Osteocyte (in vitro differentiated cells): Measurements from ENCODE around the gene TSR3. TPM values are rescaled to one million over a fixed set of nuclear protein-coding genes. Genes with fewer than 3 reads are reported as not detected.

Experiments
- DNase-seq: peaks from one replicate; pipeline ENCODE4 v3.0.0; 2021; ENCODE audit warnings: mixed read lengths; ENCODE audit not compliant: unreplicated experiment; ENCODE audit errors: extremely low spot score
- H3K27ac Mint-ChIP-seq: one replicate; pipeline ENCODE4 v1.8.0; 2021; ENCODE audit warnings: mild to moderate bottlenecking, mixed read lengths; ENCODE audit not compliant: unreplicated experiment
- H3K27me3 Mint-ChIP-seq: one replicate; pipeline ENCODE4 v1.8.0; 2021; ENCODE audit warnings: mixed read lengths; ENCODE audit not compliant: unreplicated experiment
- H3K36me3 Mint-ChIP-seq: one replicate; pipeline ENCODE4 v1.8.0; 2021; ENCODE audit warnings: mixed read lengths; ENCODE audit not compliant: unreplicated experiment
- H3K4me1 Mint-ChIP-seq: one replicate; pipeline ENCODE4 v1.8.0; 2021; ENCODE audit warnings: mixed read lengths; ENCODE audit not compliant: unreplicated experiment
- H3K4me3 Mint-ChIP-seq: one replicate; pipeline ENCODE4 v1.8.0; 2021; ENCODE audit warnings: mild to moderate bottlenecking, moderate library complexity, mixed read lengths; ENCODE audit not compliant: unreplicated experiment
- H3K9me3 Mint-ChIP-seq: one replicate; pipeline ENCODE4 v1.8.0; 2021; ENCODE audit warnings: mixed read lengths; ENCODE audit not compliant: unreplicated experiment
- total RNA-seq: library from RNA; stranded (reverse); gene quantifications from 2 replicates; pipeline ENCODE4 v1.2.1, GENCODE V29; 2021
- TF ChIP-seq, protein P1 (sequence below): fragments of 200-600 bp; sonication (generic); IDR thresholded peaks from 2 replicates; pipeline ENCODE4 v1.5.0; 2021; ENCODE audit warnings: antibody characterized with exemption, mild to moderate bottlenecking, moderate library complexity

TSR3 gene
- total RNA-seq, 1 donor from 2014 or later: 58.0 TPM

DNA sequence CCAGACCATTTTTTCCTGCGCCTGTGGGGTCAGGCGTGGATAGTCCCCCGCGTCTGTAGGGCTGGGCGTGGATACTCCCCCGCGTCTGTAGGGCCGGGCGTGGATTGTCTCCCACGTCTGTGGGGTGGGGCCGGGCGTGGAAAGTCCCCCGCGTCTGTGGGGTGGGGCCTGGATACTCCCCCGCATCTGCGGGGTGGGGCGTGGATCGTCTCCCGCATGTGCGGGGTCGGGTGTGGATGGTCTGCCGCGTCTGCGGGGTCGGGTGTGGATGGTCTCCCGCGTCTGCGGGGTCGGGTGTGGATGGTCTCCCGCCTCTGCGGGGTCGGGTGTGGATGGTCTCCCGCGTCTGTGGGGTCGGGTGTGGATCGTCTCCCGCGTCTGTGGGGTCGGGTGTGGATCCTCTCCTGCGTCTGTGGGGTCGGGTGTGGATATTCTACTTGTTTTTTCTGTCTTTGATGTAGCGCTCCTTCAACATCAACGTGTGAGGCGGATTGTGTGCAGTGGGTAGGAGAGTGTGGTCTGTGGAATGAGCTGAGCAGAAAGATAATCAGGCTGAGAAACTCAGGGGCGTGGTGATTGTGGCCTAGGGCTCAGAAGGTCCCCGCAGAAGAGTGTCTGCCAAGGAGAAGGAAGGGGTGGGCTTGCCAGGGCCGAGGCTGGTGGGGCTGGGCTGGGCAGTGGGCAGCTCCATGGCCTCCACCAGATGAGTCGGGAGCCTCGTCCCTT, 3.3 kb upstream of the TSR3 start:
- no peak overlapping the region for H3K27ac Mint-ChIP-seq
- H3K4me1 Mint-ChIP-seq: peaks cover 27% of the 10 kb centered on the region
- H3K36me3 Mint-ChIP-seq: peaks cover 3% of the 10 kb centered on the region
- no peaks in the 10 kb centered on the region for H3K27me3 Mint-ChIP-seq
- no peak overlapping the region for H3K4me3 Mint-ChIP-seq
- TF ChIP-seq, protein P1, sequence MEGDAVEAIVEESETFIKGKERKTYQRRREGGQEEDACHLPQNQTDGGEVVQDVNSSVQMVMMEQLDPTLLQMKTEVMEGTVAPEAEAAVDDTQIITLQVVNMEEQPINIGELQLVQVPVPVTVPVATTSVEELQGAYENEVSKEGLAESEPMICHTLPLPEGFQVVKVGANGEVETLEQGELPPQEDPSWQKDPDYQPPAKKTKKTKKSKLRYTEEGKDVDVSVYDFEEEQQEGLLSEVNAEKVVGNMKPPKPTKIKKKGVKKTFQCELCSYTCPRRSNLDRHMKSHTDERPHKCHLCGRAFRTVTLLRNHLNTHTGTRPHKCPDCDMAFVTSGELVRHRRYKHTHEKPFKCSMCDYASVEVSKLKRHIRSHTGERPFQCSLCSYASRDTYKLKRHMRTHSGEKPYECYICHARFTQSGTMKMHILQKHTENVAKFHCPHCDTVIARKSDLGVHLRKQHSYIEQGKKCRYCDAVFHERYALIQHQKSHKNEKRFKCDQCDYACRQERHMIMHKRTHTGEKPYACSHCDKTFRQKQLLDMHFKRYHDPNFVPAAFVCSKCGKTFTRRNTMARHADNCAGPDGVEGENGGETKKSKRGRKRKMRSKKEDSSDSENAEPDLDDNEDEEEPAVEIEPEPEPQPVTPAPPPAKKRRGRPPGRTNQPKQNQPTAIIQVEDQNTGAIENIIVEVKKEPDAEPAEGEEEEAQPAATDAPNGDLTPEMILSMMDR: no peak
- no peak for DNase-seq
- no peaks in the 10 kb centered on the region for H3K9me3 Mint-ChIP-seq

DNA sequence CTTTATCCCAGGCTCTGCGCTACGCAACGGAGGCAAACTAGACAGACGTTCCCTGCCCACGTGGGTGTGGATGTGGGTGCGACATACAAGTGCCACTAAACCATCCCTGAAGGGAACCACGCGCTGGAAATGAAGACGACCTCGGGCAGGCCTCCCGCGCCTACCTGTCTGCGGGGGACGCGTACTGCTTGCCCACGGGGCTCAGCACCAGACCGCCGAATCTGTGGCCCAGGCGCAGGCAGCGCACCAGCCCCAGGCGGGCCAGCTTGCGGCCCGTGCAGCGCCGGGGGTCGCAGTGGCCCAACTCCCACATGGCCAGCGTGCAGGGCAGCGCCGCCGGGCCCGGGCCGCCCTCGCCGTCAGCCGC, 480 bp downstream of the TSR3 start:
- Mint-ChIP-seq H3K4me1 (peaks cover 27% of the 10 kb centered on the region), H3K9me3 (no peaks in the 10 kb centered on the region), H3K36me3 (peaks cover 7% of the 10 kb centered on the region), H3K27ac (no peak overlapping the region), H3K27me3 (no peaks in the 10 kb centered on the region), H3K4me3 (peak overlapping the region; percentile 74)
- TF ChIP-seq, protein P1: no peak
- DNase-seq: no peak

DNA sequence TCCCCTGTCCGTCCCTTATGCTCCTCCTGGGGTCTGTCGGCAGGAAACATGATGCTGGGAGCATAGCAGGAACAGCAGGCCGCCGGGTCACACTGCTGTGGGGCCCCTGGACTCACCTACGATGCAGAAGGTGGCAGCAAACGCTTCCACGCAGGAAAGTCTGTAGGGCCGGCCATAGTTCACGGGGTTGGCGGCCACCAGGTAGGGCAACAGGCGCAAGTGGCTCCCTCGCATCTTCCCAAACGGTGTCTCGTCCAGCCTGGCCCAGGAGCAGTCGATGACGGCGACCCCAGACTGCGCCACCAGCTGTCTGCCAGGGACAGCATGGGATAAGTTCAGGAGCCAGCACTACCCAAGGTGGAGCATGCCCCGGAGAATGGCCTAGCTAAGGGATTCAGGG, 987 bp downstream of the TSR3 start:
- no peak overlapping the region for H3K27ac Mint-ChIP-seq
- no peaks in the 10 kb centered on the region for H3K27me3 Mint-ChIP-seq
- DNase-seq: no peak
- H3K4me1 Mint-ChIP-seq: peaks cover 27% of the 10 kb centered on the region
- peak overlapping the region; percentile 74 for H3K4me3 Mint-ChIP-seq
- TF ChIP-seq, protein P1: no peak
- no peaks in the 10 kb centered on the region for H3K9me3 Mint-ChIP-seq
- peaks cover 7% of the 10 kb centered on the region for H3K36me3 Mint-ChIP-seq

DNA sequence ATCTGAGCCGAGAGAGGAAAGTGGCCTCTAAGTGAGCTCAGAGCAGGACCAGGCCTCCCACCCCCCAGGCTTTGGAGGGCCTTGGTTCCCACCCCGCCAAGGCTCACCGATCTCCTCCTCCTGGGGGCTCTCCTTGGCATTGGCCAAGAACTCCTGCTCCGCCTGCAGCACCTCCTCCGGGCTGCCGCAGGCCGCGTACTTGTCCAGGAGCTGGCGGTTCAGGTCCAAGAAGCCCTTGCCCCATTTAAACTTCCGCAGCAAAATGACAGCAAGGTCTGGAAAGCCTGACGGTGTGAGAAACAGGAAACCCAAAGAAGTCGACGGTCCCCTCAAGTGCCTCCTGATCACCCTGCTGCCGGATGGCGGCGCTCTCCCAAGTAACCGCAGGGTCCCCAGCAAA, 1.7 kb downstream of the TSR3 start:
- Mint-ChIP-seq H3K27ac (no peak overlapping the region), H3K36me3 (peaks cover 7% of the 10 kb centered on the region), H3K27me3 (no peaks in the 10 kb centered on the region), H3K4me3 (peak overlapping the region; percentile 74), H3K4me1 (peaks cover 23% of the 10 kb centered on the region), H3K9me3 (no peaks in the 10 kb centered on the region)
- TF ChIP-seq, protein P1: no peak
- no peak for DNase-seq

DNA sequence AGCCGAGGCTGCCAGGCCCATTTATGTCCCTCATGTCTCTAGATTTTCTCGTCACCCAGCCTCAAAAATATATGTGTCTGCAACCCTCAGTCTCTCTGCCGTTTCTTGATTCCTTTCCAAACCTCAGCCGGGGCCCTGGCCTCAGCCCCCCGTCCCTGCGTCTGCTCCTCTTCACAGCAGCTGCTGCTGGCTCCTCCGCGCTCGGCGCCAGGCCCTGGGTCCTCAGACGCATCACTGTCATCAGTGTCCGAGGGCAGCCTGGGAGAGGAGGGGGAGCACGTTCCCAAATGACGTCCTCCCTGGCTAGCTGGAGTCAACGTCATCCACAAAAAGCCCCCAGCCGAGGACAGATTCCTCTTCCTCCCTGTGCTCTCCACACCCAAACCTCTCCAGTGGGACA, 2.3 kb downstream of the TSR3 start:
- H3K4me3 Mint-ChIP-seq: no peak overlapping the region
- no peaks in the 10 kb centered on the region for H3K27me3 Mint-ChIP-seq

More for the DNA sequence above, 2.3 kb downstream of the TSR3 start:
- Mint-ChIP-seq H3K4me1 (peaks cover 20% of the 10 kb centered on the region), H3K27ac (no peak overlapping the region), H3K36me3 (peaks cover 7% of the 10 kb centered on the region), H3K9me3 (no peaks in the 10 kb centered on the region)
- TF ChIP-seq, protein P1: no peak
- no peak for DNase-seq
